DMS114 treated with DMSO at 0.1 percent for 48 hours (cell line): ENCODE results near the gene KSR2.
A peak's percentile ranks its signal among the peaks of the same experiment; 100 is the strongest.
"Not testable (repeated sequence)": the region's sequence is repeated elsewhere in the genome, so short reads cannot be mapped to it uniquely, and the experiment has no call there.

Experiments
- DNase-seq: peaks from one replicate; lab custom pipeline; 2025; ENCODE audit not compliant: unreplicated experiment; lab: John Stamatoyannopoulos, UW

Gene KSR2

DNA sequence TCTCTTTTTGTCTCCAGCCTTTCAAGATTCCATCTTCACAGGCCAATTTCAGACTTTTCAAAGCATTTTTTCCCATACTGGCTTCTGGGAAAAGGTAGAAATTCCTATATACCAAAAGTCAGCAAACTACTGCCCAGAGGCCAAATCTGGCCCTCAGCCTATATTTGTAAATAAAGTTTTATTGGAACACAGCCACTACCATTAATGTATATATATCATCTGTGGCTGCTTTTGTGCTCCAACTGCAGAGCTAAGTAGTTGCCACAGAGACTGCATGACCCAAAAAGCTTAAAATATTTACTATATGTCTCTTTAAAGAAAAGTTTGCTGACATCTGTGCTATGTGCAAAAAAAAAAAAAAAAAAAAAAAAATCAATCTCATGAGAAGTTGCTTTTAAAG, 76.3 kb downstream of the KSR2 start:
- no peak for DNase-seq

DNA sequence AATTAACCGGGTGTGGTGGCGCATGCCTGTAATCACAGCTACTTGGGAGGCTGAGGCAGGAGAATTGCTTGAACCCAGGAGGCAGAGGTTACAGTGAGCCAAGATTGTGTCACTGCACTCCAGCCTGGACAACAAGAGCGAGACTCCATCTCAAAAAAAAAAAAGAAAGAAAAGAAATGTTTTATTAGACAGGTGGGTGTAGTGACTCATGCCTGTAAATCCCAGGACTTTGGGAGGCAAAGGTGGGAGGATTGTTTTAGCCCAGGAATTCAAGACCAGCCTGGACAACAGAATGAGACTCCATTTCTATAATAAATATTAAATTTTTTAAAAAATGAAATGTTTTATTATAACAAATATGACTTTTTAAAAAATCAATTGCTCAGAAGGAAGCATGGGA, 77.5 kb downstream of the KSR2 start:
- DNase-seq: not testable (repeated sequence)

DNA sequence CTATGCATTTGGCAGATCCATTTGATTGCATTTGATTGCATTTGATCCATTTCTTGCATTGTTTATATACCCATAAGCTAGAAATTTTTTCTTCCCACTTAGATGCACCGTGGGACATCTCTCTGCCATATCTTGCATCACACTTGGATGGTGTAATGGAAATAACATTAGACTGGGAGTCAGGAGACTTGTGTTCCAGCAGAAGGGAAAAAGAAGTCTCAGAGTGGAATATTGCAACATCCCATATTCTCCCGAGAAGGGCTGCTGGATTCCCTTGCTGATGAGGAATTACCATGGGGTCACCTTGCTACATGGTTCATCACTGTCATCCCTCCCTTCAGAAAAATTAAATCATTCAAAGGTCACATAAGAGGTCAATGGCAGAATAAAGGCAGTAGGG, 78.1 kb downstream of the KSR2 start:
- no peak for DNase-seq

DNA sequence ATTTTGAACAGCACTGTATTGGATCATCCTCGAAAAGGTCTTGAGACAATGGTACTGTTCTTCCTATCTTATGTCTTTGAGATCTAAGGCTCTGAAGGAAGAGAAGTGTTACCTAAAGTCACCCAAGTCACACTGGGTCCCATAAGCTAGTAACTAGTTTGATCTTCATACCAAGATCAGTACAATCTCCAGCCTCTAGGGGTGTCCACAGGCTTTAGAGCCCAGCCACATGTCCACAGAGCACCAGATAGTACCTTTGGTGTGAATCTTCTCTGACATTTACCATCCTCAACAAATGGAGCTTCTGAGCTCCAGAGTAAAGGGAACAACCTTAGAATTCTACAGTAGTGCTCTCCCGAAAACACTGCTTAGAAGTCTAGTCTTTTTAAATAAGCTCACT, 78.7 kb downstream of the KSR2 start:
- peak; percentile 18 for DNase-seq

DNA sequence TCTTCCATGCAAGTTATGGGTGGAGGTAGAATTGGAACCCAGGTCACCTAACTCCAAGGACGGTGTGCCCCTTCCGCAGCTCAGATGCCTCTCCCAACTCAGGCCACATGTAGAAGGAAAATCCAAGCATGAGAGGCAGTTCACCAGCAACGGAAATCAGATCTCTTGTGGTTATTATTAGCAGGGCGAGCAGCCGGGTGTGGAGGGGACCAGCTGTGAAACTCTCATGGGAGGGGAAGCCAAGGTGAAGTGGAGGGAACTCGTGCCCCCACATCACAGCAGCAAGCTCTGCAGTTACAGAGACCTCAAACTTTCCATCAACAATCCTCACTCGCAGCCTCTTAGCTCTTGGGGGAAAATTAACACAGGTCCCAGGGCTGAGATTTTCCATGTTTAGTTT, 79.7 kb downstream of the KSR2 start:
- no peak for DNase-seq

DNA sequence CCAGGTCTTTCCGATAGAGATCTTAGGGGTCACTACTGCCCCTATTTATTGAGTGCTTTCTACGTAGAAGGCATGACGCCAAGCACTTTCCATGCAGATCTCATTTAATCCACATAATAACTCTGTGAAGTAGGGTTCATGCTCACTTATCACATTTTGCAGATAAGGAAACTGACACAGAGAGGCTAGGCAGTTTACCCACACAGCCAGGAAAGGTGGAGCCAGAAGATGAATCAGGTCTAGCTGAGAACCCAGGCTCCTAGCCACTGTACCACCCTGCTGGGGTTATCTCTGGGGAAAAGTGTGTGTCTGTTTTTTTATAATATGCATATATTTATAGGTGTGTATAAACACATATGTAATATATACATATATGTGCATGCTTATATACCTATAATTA, 83.6 kb downstream of the KSR2 start:
- no peak for DNase-seq

DNA sequence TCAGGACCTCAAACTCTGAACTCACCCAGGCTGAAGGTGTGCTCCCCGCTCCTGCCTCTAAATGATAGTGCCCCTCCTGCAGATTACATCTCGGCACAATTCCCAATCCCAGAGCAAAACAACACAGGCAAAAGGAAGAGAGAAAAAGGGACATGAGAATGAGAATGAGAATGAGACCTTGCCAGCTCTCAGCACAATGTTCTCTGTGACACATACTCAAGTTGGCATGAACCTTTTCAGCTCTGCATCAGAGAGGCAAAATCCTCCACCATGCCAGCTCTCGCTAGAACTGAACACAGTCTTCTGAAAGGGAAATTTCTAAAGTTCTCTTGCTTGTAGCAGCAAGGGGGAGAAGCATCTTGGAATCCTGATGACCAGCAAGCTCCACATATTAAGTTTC, 84.6 kb downstream of the KSR2 start:
- no peak for DNase-seq

DNA sequence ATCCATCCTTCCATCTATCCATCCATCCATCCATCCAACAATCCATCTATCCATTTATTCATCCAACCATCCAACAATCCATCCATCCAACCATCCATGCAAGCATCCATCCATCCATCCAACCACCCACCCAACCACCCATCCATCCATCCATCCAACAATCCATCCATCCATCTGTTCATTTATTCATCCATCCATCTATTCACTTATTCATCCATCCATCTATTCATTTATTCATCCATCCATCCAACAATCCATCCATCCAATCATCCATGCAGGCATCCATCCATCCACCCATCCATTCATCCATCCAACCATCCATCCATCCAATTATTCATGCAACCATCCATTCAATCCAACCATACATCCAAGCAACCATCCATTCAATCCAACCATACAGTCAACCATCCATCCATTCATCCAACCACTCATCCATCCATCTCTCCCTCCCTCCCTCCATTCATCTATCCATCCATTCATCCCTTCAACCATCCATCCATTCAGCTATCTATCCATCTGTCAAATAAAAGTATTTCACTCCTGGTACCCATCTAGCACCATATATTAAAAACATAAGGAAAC, 86.1 kb downstream of the KSR2 start:
- no peak for DNase-seq

DNA sequence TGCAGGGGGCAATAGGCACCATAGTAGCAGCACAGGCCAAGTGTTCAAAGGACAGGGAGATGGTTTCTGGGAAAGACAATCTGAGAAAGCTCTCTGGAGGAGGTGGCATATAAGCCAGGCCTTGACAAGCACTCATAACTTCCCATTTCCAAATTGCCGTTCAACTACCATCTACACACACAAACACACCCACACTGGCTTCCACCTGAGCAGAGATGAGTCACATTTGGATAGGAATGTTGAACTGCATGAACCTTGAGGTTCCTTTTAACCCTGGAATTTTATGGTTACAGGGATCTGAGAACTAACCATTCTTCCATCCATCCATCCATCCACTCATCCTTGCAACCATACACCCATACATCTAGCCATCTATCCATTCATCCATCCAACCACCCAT, 86.6 kb downstream of the KSR2 start:
- no peak for DNase-seq

DNA sequence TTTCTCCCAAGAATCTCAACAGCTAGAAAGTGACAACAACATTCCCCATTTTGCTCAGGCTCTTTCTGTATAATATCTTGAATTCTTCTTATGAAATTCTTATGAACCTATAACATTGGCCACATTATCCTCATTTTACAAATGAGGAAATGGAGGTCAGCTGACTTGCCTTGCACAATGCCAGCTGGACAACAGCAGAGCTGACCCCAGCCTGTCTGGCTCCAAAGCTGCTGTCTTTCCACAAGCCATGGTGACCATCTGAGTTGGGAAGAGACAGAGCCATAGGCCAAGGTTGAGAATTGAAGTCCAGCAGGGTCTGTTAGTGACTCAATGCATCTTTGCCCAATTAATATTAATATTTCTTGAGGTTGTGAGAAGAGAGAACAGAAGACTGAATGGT, 87.3 kb downstream of the KSR2 start:
- no peak for DNase-seq

DNA sequence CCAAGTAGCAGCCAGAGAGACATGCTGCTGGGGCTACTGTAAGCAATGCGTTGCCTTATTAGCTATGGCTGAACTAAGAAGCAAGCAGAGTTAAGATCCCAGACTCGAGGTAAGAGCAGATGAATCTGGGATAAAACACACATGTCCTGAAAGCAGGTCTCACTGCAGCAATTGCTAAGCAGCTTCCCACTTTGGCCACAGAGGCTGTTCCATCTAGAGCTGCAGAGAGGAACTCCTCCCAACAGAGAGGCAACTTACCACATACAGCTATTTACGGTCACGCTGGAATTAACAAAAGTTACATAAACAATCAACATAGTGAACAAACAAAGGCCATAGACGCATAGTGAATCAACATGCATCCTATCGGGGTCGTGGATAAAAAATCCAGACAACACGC, 90.2 kb downstream of the KSR2 start:
- no peak for DNase-seq

DNA sequence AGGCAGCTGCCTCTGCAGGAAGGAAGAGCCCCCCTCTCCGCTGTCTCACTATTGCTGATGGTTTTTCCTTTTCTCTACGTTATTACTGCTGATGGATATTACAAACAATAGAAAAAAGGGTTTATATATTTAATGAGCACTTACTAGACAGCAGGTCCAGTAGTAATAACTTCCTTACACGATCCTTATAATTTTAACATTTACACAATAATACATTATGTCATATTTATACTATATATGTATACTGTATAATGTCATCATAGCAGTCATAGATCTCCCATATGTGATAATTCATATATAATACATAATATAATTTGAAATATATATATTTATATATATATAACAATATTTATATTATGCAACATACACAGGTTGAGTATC, 92.4 kb downstream of the KSR2 start:
- DNase-seq: no peak

DNA sequence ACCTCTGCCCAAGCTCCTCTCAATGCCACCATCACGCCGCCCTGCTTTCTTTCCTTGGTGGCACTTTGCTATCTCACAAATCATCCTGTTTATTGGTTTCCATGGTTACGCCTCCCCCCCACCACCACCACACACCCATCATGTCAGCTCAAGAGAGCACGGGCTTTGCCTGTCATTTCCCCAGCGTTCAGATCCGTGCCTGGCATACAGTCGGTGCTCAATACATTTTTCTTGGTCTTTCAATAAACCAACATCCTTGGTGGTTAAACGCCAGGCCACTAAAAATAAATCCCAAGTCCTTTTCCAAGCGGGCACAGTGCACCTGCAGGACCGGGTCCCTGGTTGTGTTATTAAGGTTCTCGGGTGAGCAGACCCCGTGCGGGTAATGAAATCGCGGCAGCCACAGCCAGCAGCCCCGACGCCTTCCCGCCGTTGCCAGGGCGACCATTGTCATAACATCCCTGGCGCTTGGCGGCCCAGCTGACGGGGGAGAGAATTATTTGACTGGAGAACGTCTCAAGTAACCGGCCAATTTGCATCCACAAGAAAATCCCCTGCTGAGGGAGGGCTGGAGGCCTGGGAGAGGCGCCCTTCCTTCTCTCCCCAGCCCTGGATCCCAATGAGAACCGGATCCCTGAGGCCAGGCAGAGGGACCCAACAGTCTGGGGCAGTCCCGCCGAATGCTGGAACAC, 92.9 kb downstream of the KSR2 start:
- no peak for DNase-seq

DNA sequence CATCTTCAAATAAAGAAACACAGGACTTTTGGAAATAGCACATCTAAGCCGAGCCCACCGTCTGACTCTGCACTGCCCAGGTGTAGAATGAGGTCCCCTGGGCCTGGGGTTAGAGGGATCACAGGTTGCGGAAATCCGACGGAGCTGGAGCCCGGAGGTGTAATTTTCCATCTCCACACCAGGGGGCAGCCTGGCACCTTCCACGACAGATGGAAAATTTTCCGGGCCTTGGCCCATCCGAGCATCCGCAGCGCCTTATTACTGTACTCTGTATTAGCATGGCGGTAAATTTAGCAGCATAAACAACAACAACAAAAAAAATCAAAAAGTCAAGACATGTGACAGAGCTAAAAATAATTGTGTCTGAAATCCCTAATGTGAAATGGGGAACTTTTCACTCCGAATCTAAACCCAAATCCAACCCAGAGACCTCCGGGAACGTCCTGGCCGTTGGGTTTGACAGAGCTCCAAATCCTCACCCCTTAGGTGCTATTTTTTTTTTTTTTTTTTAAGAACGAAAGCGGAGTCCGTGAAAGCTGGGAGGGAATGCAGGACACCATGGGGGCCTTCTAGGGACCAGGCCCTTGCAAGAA, 93.9 kb downstream of the KSR2 start:
- DNase-seq: peak; percentile 33

DNA sequence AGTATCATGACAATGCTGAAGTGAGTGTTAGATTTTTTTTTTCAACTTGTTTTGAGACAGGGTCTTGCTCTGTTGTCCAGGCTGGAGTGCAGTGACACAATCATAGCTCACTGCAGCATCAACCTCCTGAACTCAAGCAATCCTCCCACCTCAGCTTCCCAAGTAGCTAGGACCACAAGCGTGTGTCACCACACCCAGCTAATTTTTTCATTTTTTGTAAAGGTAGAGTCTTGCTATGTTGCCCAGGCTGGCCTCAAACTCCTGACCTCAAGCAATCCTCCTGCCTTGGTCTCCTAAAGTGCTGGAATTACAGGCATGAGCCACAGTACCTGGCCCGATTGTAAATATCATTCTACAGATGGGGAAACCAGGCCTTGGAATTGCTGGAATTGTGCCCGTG, 94.6 kb downstream of the KSR2 start:
- DNase-seq: not testable (repeated sequence)

DNA sequence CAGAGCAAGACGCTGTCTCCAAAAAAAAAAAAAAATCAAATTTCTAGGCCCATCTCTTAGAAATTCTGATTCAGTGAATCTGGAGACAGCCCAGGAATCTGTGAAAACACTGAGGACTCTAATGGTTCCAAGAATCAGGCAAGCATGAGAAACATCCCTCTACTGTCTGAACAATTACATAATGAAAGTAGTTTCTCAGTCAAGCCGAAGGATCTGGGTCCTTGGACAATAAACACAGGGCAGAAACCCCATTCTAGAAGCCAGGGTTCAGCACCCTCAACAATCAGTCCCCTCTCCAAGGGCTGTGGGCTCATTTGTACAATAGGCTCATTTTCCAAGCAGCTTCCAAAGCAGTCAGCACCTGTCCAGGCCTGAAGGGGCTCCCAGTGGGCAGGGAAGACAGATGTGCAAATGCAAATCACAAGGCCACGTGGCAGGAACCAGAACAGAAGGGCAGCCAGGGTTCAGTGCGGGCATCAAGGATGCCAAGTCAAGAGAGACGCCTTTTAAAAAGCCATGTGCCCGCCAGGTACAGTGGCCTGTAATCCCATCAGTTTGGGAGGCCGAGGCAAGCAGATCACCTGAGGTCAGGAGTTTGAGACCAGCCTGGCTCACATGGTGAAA, 96.1 kb downstream of the KSR2 start:
- no peak for DNase-seq

DNA sequence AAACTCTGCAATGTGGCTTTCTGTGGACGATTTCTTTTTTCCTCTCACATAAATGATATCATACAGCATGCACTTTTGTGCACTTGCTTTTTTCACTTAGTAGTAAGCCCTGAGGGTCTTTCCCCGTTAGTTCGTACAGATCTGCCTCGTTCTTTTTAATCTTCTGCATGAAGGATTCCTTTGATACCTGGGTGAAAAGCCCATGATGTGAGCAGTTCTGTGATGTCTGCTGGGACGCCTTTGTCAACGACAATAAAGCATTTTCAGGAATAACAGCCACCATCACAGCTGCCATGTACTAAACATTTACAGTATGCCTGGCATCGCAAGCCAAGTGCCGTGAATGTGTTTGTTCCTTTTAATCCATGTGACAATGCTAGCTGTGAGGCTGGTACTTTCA, 99.2 kb downstream of the KSR2 start:
- no peak for DNase-seq

DNA sequence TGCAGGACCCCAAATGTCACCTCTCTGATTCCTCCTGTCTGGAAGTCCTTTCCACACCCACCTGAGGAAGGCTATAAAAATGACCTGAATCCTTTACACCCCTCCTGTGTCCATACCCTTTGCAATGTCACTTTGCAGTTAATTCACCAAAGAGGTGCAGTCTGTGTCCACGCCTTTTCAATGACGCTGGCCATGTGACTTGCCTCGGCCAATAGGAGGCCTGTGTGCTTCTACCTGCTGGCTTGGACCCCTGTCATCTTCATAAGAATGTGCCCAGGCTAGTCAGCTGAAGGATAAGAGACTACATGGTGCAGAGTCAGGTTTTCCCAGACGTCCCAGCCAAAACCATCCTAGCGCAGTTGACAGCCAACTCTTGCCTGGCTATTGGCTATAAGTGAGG, 101.4 kb downstream of the KSR2 start:
- DNase-seq: no peak

DNA sequence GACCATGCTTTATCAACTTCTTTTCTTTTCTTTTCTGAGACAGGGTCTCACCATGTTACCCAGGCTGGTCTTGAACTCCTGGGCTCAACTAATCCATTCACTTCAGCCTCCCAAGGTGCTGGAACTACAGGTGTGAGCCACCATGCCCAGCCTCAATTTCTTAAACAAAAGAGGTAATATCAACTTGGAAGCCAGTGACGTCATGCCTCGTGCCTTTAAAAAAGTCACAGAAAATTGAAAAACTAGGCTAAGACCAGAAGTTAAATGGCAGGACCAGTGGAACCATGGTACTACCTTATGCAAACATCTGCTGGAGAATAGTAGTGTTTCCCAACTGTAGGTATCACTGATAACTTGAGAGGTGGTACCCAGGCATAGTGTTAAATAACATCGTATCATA, 103.3 kb downstream of the KSR2 start:
- DNase-seq: no peak

DNA sequence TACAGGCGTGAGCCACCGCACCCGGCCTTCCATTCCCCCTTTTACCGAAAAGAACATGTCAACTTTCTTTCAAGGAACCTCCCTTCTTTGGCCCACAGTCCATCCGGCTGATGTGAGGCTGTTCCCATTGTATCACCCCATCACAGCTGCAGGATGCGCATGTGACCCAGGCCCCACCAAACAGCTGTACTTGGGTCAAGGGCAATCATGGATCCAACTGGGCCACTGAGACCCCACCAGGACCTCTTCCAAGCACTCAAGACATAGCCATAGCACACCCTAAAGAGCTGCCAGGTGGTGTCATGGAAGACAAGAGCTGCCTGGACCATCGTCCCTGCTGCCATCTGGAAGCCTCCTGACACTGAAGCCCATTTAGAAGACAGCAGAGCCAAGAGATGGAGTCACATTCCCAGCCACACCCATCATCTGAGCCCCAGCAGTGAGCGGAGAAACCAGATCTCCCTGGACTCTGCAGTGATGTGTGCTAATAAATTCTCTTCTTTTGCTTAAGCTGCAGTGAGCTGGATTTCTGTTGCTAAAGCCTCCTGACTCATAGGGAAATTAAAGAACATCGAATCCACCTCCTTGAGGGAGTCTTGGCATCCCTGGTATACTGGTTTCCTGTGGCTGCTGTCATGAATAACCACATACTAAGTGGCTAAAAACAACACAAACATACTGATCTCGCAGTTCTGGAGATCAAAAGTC, 105.6 kb downstream of the KSR2 start:
- DNase-seq: no peak

DNA sequence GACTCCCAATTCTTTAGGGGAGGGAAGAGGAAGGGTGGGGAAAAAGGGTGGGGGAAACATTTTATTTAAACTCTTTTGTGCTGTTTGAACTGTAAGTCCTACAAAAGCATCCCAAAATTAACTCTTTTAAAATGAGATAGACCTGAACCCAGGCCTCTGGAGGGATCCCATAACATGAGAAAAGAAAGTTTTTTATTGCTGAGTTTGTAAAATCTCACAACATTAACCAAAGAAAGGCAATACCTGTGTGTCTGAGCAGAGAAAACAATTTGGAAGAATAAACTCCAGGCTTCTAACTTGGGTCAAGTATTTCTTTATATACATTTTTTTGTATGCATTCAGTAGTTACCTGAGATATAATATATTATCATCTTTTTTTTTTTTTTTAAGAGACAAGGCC, 107.1 kb downstream of the KSR2 start:
- no peak for DNase-seq

DNA sequence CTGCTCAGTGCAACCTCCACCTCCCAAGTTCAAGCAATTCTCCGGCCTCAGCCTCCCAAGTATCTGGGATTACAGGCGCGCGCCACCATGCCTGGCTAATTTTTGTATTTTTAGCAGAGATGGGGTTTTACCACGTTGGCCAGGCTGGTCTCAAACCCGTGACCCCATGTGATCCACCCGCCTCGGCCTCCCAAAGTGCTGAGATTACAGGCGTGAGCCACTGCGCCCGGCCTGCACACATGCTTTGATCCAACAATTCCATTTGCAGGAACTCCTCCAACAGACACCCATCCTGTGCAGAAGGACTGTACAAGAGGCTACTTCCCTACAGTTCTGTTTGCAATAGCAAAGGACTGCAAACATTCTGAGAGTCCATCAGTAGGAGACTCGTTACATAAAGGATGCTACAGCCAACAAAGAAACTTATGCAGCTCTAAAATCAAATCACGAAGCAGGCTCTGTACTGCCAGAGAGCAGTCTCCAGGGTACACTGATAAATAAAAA, 108.0 kb downstream of the KSR2 start:
- DNase-seq: not testable (repeated sequence)
